Smooth muscle cell (in vitro differentiated cells): ENCODE measurements around the gene SEC61A1. TPM values are rescaled to one million over a fixed set of nuclear protein-coding genes. Genes with fewer than 3 reads are reported as not detected.

Experiments used
- DNase-seq: peaks from one replicate; lab custom pipeline; 2025; ENCODE audit not compliant: unreplicated experiment; lab: John Stamatoyannopoulos, UW
- H2AFZ ChIP-seq: fragments of 200-600 bp; sonication (generic); 2 replicates; pipeline ENCODE4 v1.6.0; 2016; ENCODE audit warnings: antibody characterized with exemption, low read depth, mild to moderate bottlenecking
- H3F3A ChIP-seq: fragments of 200-600 bp; sonication (generic); 2 replicates; pipeline ENCODE4 v1.6.0; 2017; ENCODE audit warnings: antibody characterized with exemption, low read depth
- H3K27ac ChIP-seq: fragments of 200-600 bp; sonication (generic); 2 replicates; pipeline ENCODE4 v1.5.1; 2016; ENCODE audit warnings: low read depth, mild to moderate bottlenecking
- H3K27me3 ChIP-seq: fragments of 200-600 bp; sonication (generic); 2 replicates; pipeline ENCODE4 v1.6.1; 2016; ENCODE audit warnings: low read depth, mild to moderate bottlenecking
- H3K36me3 ChIP-seq: fragments of 200-600 bp; sonication (generic); 2 replicates; pipeline ENCODE4 v1.5.1; 2016; ENCODE audit warnings: low read depth
- H3K4me1 ChIP-seq: fragments of 200-600 bp; sonication (generic); 2 replicates; pipeline ENCODE4 v1.5.1; 2016; ENCODE audit warnings: low read depth
- H3K4me2 ChIP-seq: fragments of 200-600 bp; sonication (generic); 2 replicates; pipeline ENCODE4 v1.6.0; 2016; ENCODE audit warnings: mild to moderate bottlenecking
- H3K4me3 ChIP-seq: fragments of 200-600 bp; sonication (generic); 2 replicates; pipeline ENCODE4 v1.5.1; 2016; ENCODE audit warnings: mild to moderate bottlenecking
- H3K79me2 ChIP-seq: fragments of 200-600 bp; sonication (generic); 2 replicates; pipeline ENCODE4 v1.6.0; 2016; ENCODE audit warnings: low read depth, mild to moderate bottlenecking
- H3K9ac ChIP-seq: fragments of 200-600 bp; sonication (generic); 2 replicates; pipeline ENCODE4 v1.6.0; 2016; ENCODE audit warnings: low read depth
- H3K9me3 ChIP-seq: fragments of 200-600 bp; sonication (generic); replicated peaks from 2 replicates; pipeline ENCODE4 v1.5.1; 2016; ENCODE audit warnings: low read depth
- H4K20me1 ChIP-seq: fragments of 200-600 bp; sonication (generic); 2 replicates; pipeline ENCODE4 v1.6.0; 2016; ENCODE audit warnings: low read depth
- CTCF ChIP-seq: fragments of 200-600 bp; sonication (generic); IDR thresholded peaks from 2 replicates; pipeline ENCODE4 v1.5.1; 2017; ENCODE audit warnings: borderline replicate concordance, mild to moderate bottlenecking, antibody characterized with exemption; ENCODE audit not compliant: insufficient read depth, poor library complexity, severe bottlenecking
- WGBS: methylation state at CpG from one replicate; pipeline ENCODE4 v1.1.7; 2016; ENCODE audit warnings: low lambda C conversion rate; 5-methylcytosine and 5-hydroxymethylcytosine counted together
- polyA plus RNA-seq: library from polyadenylated mRNA; unstranded; fragments of >200 nt; fragmentation: Nextera tagmentation; extraction: Ambion mirVana; gene quantifications from 2 replicates; pipeline ENCODE4 v1.2.1, GENCODE V29; 2016
- total RNA-seq: library from RNA; depleted of rRNA; stranded (reverse); fragments of >200 nt; gene quantifications from 2 replicates; pipeline ENCODE4 v1.2.3, GENCODE V29; 2014

The SEC61A1 gene
- total and polyA plus RNA-seq, 2 experiments from 2014 or later, result 324 to 392 TPM

DNA sequence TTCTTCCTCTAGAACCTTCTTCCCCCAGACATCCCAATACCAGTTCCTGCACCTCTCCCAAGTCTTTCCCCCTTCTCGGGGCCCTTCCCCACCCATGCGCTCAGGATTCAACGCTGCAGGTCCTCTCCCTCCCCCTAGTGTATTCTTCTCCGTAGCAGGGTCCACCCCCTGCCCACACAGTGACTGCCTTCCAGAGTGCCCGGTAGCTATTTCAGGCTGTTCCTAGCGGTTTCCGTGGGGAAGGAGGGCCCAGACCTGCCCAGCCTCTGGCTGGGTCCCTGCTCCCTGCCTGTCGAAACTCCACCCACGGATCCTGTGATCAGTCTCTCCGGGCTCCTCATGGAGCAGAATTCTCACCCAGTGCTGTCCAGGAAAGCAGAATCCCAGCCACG is 45.2 kb upstream of the SEC61A1 start:
- DNase-seq, result no peak
- no peaks in the 10 kb centered on the region for H3K79me2 ChIP-seq
- no peak overlapping the region for H3K4me3 ChIP-seq
- TF ChIP-seq CTCF, result no peak
- no peak overlapping the region for H3K9ac ChIP-seq
- H3K36me3 ChIP-seq, result no peaks in the 10 kb centered on the region
- no peaks in the 10 kb centered on the region for H3K9me3 ChIP-seq
- peaks cover 10% of the 10 kb centered on the region for H3K4me1 ChIP-seq
- H3K27me3 ChIP-seq, result peaks cover 9% of the 10 kb centered on the region
- H3K27ac ChIP-seq, result no peak overlapping the region
- 73% methylated on average over 11 of the region's 11 CpGs for WGBS
- no peaks in the 10 kb centered on the region for H3F3A ChIP-seq
- no peak overlapping the region for H3K4me2 ChIP-seq
- H2AFZ ChIP-seq, result no peak overlapping the region
- no peaks in the 10 kb centered on the region for H4K20me1 ChIP-seq

DNA sequence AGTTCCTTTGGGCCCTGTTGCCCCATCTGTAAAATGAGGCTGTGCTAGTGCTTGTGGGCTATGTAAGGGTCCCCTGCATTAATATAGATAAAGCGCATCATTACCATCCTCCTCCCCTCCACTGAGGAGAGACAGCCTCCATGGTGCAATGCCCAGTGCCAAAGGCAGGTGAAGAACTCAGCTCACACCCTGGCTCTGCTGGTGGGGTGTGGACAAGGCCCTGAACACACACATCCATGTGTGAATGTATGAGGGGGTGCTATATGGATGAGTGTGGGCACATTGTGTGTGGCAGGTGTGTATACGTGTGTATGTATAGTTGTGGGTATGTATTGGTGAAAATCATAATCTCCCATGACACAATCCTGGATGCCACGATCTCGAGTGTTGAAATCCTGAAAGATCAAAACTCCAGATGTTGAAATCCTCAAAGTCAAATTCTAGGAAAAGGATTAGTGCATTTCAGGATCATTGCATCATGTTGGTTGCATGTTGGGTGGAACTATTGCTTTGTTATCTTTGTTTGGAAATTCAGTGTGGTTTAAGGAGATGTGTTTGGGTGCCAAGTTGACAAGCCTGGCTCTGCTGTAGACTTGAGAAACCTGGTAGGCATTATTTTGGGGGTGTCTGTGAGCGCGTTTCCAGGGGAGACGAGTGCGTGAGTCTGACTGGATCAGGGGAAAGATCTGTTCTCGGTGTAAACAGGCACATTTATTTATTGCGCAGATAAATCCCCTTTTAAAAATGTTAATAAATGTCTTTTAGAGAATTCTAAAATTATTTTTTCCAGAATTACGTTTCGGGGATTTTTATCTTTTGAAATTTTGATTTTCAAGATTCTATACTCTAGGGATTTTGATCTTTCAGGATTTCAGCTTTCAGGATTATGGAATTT is 42.0 kb upstream of the SEC61A1 start:
- H3K36me3 ChIP-seq, result no peaks in the 10 kb centered on the region
- H3F3A ChIP-seq, result no peaks in the 10 kb centered on the region
- no peak overlapping the region for H3K4me3 ChIP-seq
- no peaks in the 10 kb centered on the region for H3K9me3 ChIP-seq
- H3K4me2 ChIP-seq, result no peak overlapping the region
- H3K9ac ChIP-seq, result no peak overlapping the region
- H2AFZ ChIP-seq, result no peak overlapping the region
- H4K20me1 ChIP-seq, result no peaks in the 10 kb centered on the region
- no peak for TF ChIP-seq CTCF
- no peak for DNase-seq
- H3K27ac ChIP-seq, result no peak overlapping the region
- no peaks in the 10 kb centered on the region for H3K27me3 ChIP-seq
- H3K79me2 ChIP-seq, result no peaks in the 10 kb centered on the region
- WGBS, result 73% methylated on average over 12 of the region's 12 CpGs
- H3K4me1 ChIP-seq, result peaks cover 10% of the 10 kb centered on the region

DNA sequence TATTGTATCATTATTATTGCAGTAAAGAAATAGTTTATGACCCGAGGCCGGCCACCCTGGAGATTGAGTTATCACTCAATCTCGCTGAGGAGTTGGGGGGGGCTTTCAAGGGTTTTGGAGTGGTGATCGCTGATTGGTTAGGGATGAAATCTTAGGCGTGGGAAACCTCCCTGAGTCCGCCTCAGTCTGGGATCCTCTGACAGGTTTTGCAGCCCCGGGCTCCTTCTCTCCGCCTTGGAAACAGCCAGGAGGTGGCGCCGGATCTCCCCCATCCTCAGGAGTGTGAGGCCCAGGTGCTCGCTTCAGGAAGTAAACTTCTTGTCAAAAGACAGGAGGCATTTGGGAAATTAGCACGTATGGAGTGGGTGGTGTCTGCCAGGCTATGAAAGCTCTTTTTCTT is 41.1 kb upstream of the SEC61A1 start:
- Histone ChIP-seq H3K9ac (no peak overlapping the region), H3K9me3 (no peaks in the 10 kb centered on the region), H3K4me2 (peak overlapping the region; percentile 18), H3K4me1 (peaks cover 4% of the 10 kb centered on the region), H3K79me2 (no peaks in the 10 kb centered on the region), H4K20me1 (no peaks in the 10 kb centered on the region), H3K27ac (no peak overlapping the region), H3F3A (no peaks in the 10 kb centered on the region), H3K4me3 (no peak overlapping the region), H3K27me3 (no peaks in the 10 kb centered on the region), H3K36me3 (no peaks in the 10 kb centered on the region), H2AFZ (peak overlapping the region; percentile 75)
- TF ChIP-seq CTCF, result peak; percentile 32
- no peak for DNase-seq
- 10% methylated on average over 12 of the region's 12 CpGs for WGBS

GRCh38 chr3:128012050-128012449 is 40.2 kb upstream of the SEC61A1 start:
- no peaks in the 10 kb centered on the region for H3K4me1 ChIP-seq
- no peaks in the 10 kb centered on the region for H4K20me1 ChIP-seq
- no peak overlapping the region for H3K4me3 ChIP-seq
- H3K79me2 ChIP-seq, result no peaks in the 10 kb centered on the region
- no peak for TF ChIP-seq CTCF
- H3F3A ChIP-seq, result no peaks in the 10 kb centered on the region
- no peak overlapping the region for H3K9ac ChIP-seq
- no peaks in the 10 kb centered on the region for H3K36me3 ChIP-seq
- no peak for DNase-seq
- no peaks in the 10 kb centered on the region for H3K9me3 ChIP-seq
- 90% methylated on average over 14 of the region's 14 CpGs for WGBS
- H2AFZ ChIP-seq, result no peak overlapping the region
- H3K4me2 ChIP-seq, result no peak overlapping the region
- no peaks in the 10 kb centered on the region for H3K27me3 ChIP-seq
- no peak overlapping the region for H3K27ac ChIP-seq
